ENCODE results near the gene LRP1B.

Gene LRP1B

GRCh38 chr2:142069251-142069888, 61.4 kb downstream of the LRP1B start:
- no peak overlapping the region for H3K4me3 ChIP-seq (ENCODE audit: low read length in 2 of 2)
- no peak overlapping the region for H3K27ac ChIP-seq (ENCODE audit: low read length)
- H3K4me1 ChIP-seq (ENCODE audit: control insufficient read depth, insufficient read depth, low read length), result no peaks in the 10 kb centered on the region
- no peaks in the 10 kb centered on the region for H3K36me3 ChIP-seq (ENCODE audit: control insufficient read depth in 2 of 2, insufficient read depth in 2 of 2, low read length in 2 of 2)
- no peak overlapping the region for H3K9ac ChIP-seq (ENCODE audit: low read length in 2 of 2)
- H3K27me3 ChIP-seq (ENCODE audit: control insufficient read depth in 1 of 2, insufficient read depth in 2 of 2, low read length in 2 of 2), result no peaks in the 10 kb centered on the region
- no peaks in the 10 kb centered on the region for H3K9me3 ChIP-seq (ENCODE audit: control insufficient read depth in 2 of 2, low read length in 2 of 2)

GRCh38 chr2:142065700-142066099, 65.1 kb downstream of the LRP1B start:
- no peak overlapping the region for H3K9ac ChIP-seq (ENCODE audit: low read length in 2 of 2)
- no peak overlapping the region for H3K4me3 ChIP-seq (ENCODE audit: low read length in 2 of 2)

GRCh38 chr2:142065156-142065555, 65.7 kb downstream of the LRP1B start:
- no peaks in the 10 kb centered on the region for H3K9me3 ChIP-seq (ENCODE audit: control insufficient read depth in 2 of 2, low read length in 2 of 2)
- H3K27ac ChIP-seq (ENCODE audit: low read length), result no peak overlapping the region
- H3K4me3 ChIP-seq (ENCODE audit: low read length in 2 of 2), result no peak overlapping the region
- no peaks in the 10 kb centered on the region for H3K4me1 ChIP-seq (ENCODE audit: control insufficient read depth, insufficient read depth, low read length)
- no peaks in the 10 kb centered on the region for H3K36me3 ChIP-seq (ENCODE audit: control insufficient read depth in 2 of 2, insufficient read depth in 2 of 2, low read length in 2 of 2)
- H3K27me3 ChIP-seq (ENCODE audit: control insufficient read depth in 1 of 2, insufficient read depth in 2 of 2, low read length in 2 of 2), result no peaks in the 10 kb centered on the region
- no peak overlapping the region for H3K9ac ChIP-seq (ENCODE audit: low read length in 2 of 2)

More at GRCh38 chr2:142065700-142066099, 65.1 kb downstream of the LRP1B start:
- no peaks in the 10 kb centered on the region for H3K9me3 ChIP-seq (ENCODE audit: control insufficient read depth in 2 of 2, low read length in 2 of 2)
- no peaks in the 10 kb centered on the region for H3K27me3 ChIP-seq (ENCODE audit: control insufficient read depth in 1 of 2, insufficient read depth in 2 of 2, low read length in 2 of 2)
- H3K4me1 ChIP-seq (ENCODE audit: control insufficient read depth, insufficient read depth, low read length), result no peaks in the 10 kb centered on the region
- H3K27ac ChIP-seq (ENCODE audit: low read length), result no peak overlapping the region
- no peaks in the 10 kb centered on the region for H3K36me3 ChIP-seq (ENCODE audit: control insufficient read depth in 2 of 2, insufficient read depth in 2 of 2, low read length in 2 of 2)

GRCh38 chr2:142061733-142062132, 69.1 kb downstream of the LRP1B start:
- H3K9me3 ChIP-seq (ENCODE audit: control insufficient read depth in 2 of 2, low read length in 2 of 2), result no peaks in the 10 kb centered on the region
- H3K4me3 ChIP-seq (ENCODE audit: low read length in 2 of 2), result no peak overlapping the region
- no peak overlapping the region for H3K9ac ChIP-seq (ENCODE audit: low read length in 2 of 2)
- no peaks in the 10 kb centered on the region for H3K36me3 ChIP-seq (ENCODE audit: control insufficient read depth in 2 of 2, insufficient read depth in 2 of 2, low read length in 2 of 2)
- no peaks in the 10 kb centered on the region for H3K27me3 ChIP-seq (ENCODE audit: control insufficient read depth in 1 of 2, insufficient read depth in 2 of 2, low read length in 2 of 2)
- no peaks in the 10 kb centered on the region for H3K4me1 ChIP-seq (ENCODE audit: control insufficient read depth, insufficient read depth, low read length)
- H3K27ac ChIP-seq (ENCODE audit: low read length), result no peak overlapping the region

- Histone ChIP-seq H3K4me1 (ENCODE audit: control insufficient read depth, insufficient read depth, low read length) (no peaks in the 10 kb centered on the region), H3K9ac (ENCODE audit: low read length in 2 of 2) (no peak overlapping the region), H3K27me3 (ENCODE audit: control insufficient read depth in 1 of 2, insufficient read depth in 2 of 2, low read length in 2 of 2) (no peaks in the 10 kb centered on the region), H3K4me3 (ENCODE audit: low read length in 2 of 2) (no peak overlapping the region), H3K27ac (ENCODE audit: low read length) (no peak overlapping the region), H3K36me3 (ENCODE audit: control insufficient read depth in 2 of 2, insufficient read depth in 2 of 2, low read length in 2 of 2) (no peaks in the 10 kb centered on the region), H3K9me3 (ENCODE audit: control insufficient read depth in 2 of 2, low read length in 2 of 2) (no peaks in the 10 kb centered on the region)
Measured at GRCh38 chr2:142058149-142058548, 72.7 kb downstream of the LRP1B start.

GRCh38 chr2:142056784-142057183, 74.0 kb downstream of the LRP1B start:
- Histone ChIP-seq H3K9me3 (ENCODE audit: control insufficient read depth in 2 of 2, low read length in 2 of 2) (no peaks in the 10 kb centered on the region), H3K36me3 (ENCODE audit: control insufficient read depth in 2 of 2, insufficient read depth in 2 of 2, low read length in 2 of 2) (no peaks in the 10 kb centered on the region), H3K4me3 (ENCODE audit: low read length in 2 of 2) (no peak overlapping the region), H3K4me1 (ENCODE audit: control insufficient read depth, insufficient read depth, low read length) (no peaks in the 10 kb centered on the region), H3K9ac (ENCODE audit: low read length in 2 of 2) (no peak overlapping the region), H3K27ac (ENCODE audit: low read length) (no peak overlapping the region), H3K27me3 (ENCODE audit: control insufficient read depth in 1 of 2, insufficient read depth in 2 of 2, low read length in 2 of 2) (no peaks in the 10 kb centered on the region)

GRCh38 chr2:142052220-142052863, 78.5 kb downstream of the LRP1B start:
- Histone ChIP-seq H3K9ac (ENCODE audit: low read length in 2 of 2) (no peak overlapping the region), H3K4me3 (ENCODE audit: low read length in 2 of 2) (no peak overlapping the region), H3K4me1 (ENCODE audit: control insufficient read depth, insufficient read depth, low read length) (no peaks in the 10 kb centered on the region), H3K9me3 (ENCODE audit: control insufficient read depth in 2 of 2, low read length in 2 of 2) (no peaks in the 10 kb centered on the region), H3K27me3 (ENCODE audit: control insufficient read depth in 1 of 2, insufficient read depth in 2 of 2, low read length in 2 of 2) (no peaks in the 10 kb centered on the region), H3K36me3 (ENCODE audit: control insufficient read depth in 2 of 2, insufficient read depth in 2 of 2, low read length in 2 of 2) (no peaks in the 10 kb centered on the region), H3K27ac (ENCODE audit: low read length) (no peak overlapping the region)

GRCh38 chr2:142048581-142048980, 82.2 kb downstream of the LRP1B start:
- no peaks in the 10 kb centered on the region for H3K9me3 ChIP-seq (ENCODE audit: control insufficient read depth in 2 of 2, low read length in 2 of 2)
- H3K4me1 ChIP-seq (ENCODE audit: control insufficient read depth, insufficient read depth, low read length), result no peaks in the 10 kb centered on the region
- H3K27me3 ChIP-seq (ENCODE audit: control insufficient read depth in 1 of 2, insufficient read depth in 2 of 2, low read length in 2 of 2), result no peaks in the 10 kb centered on the region
- no peak overlapping the region for H3K9ac ChIP-seq (ENCODE audit: low read length in 2 of 2)
- no peak overlapping the region for H3K27ac ChIP-seq (ENCODE audit: low read length)
- no peaks in the 10 kb centered on the region for H3K36me3 ChIP-seq (ENCODE audit: control insufficient read depth in 2 of 2, insufficient read depth in 2 of 2, low read length in 2 of 2)
- H3K4me3 ChIP-seq (ENCODE audit: low read length in 2 of 2), result no peak overlapping the region

- no peaks in the 10 kb centered on the region for H3K36me3 ChIP-seq (ENCODE audit: control insufficient read depth in 2 of 2, insufficient read depth in 2 of 2, low read length in 2 of 2)
- H3K9ac ChIP-seq (ENCODE audit: low read length in 2 of 2), result no peak overlapping the region
- no peaks in the 10 kb centered on the region for H3K27me3 ChIP-seq (ENCODE audit: control insufficient read depth in 1 of 2, insufficient read depth in 2 of 2, low read length in 2 of 2)
- H3K27ac ChIP-seq (ENCODE audit: low read length), result no peak overlapping the region
- H3K9me3 ChIP-seq (ENCODE audit: control insufficient read depth in 2 of 2, low read length in 2 of 2), result no peaks in the 10 kb centered on the region
- no peak overlapping the region for H3K4me3 ChIP-seq (ENCODE audit: low read length in 2 of 2)
- H3K4me1 ChIP-seq (ENCODE audit: control insufficient read depth, insufficient read depth, low read length), result no peaks in the 10 kb centered on the region
Measured at GRCh38 chr2:142045641-142046040, 85.2 kb downstream of the LRP1B start.

GRCh38 chr2:142044197-142044596, 86.6 kb downstream of the LRP1B start:
- Histone ChIP-seq H3K4me1 (ENCODE audit: control insufficient read depth, insufficient read depth, low read length) (no peaks in the 10 kb centered on the region), H3K9me3 (ENCODE audit: control insufficient read depth in 2 of 2, low read length in 2 of 2) (no peaks in the 10 kb centered on the region), H3K4me3 (ENCODE audit: low read length in 2 of 2) (no peak overlapping the region), H3K27me3 (ENCODE audit: control insufficient read depth in 1 of 2, insufficient read depth in 2 of 2, low read length in 2 of 2) (no peaks in the 10 kb centered on the region), H3K27ac (ENCODE audit: low read length) (no peak overlapping the region), H3K9ac (ENCODE audit: low read length in 2 of 2) (no peak overlapping the region), H3K36me3 (ENCODE audit: control insufficient read depth in 2 of 2, insufficient read depth in 2 of 2, low read length in 2 of 2) (no peaks in the 10 kb centered on the region)

GRCh38 chr2:142042536-142043199, 88.1 kb downstream of the LRP1B start:
- H3K27me3 ChIP-seq (ENCODE audit: control insufficient read depth in 1 of 2, insufficient read depth in 2 of 2, low read length in 2 of 2), result no peaks in the 10 kb centered on the region
- no peaks in the 10 kb centered on the region for H3K36me3 ChIP-seq (ENCODE audit: control insufficient read depth in 2 of 2, insufficient read depth in 2 of 2, low read length in 2 of 2)
- no peak overlapping the region for H3K27ac ChIP-seq (ENCODE audit: low read length)
- no peak overlapping the region for H3K9ac ChIP-seq (ENCODE audit: low read length in 2 of 2)
- no peak overlapping the region for H3K4me3 ChIP-seq (ENCODE audit: low read length in 2 of 2)
- no peaks in the 10 kb centered on the region for H3K4me1 ChIP-seq (ENCODE audit: control insufficient read depth, insufficient read depth, low read length)
- no peaks in the 10 kb centered on the region for H3K9me3 ChIP-seq (ENCODE audit: control insufficient read depth in 2 of 2, low read length in 2 of 2)

Data from stomach smooth muscle (tissue), 2 donors.